ENCODE results near the gene HHAT.

- no peak for TF ChIP-seq CTCF (IDR thresholded peaks at IDR 0.05 in 4 of 5, conservative IDR thresholded peaks at IDR 0.05 in 1 of 5)
- TF ChIP-seq POLR2A (IDR thresholded peaks at IDR 0.05), result no peak
These were observed 87.2 kb downstream of the HHAT start for GRCh38 chr1:210415846-210416448.

Data from gastrocnemius medialis (tissue), 4 donors.